GM12891 (cell line): ENCODE results near the gene HES1.
A peak's percentile ranks its signal among the peaks of the same experiment; 100 is the strongest.
"Not testable (repeated sequence)": the region's sequence is repeated elsewhere in the genome, so short reads cannot be mapped to it uniquely, and the experiment has no call there.

Experiments used
- DNase-seq: peaks from one replicate; pipeline ENCODE4 v3.0.0; 2011; ENCODE audit warnings: low spot score; ENCODE audit not compliant: insufficient read length
- FAIRE-seq: peaks from 2 replicates; lab custom pipeline; 2011; peaks lifted over from hg19 to GRCh38; lab: Jason Lieb, UNC
- PAX5 ChIP-seq: IDR thresholded peaks from 2 replicates; pipeline ENCODE4 v1.6.1; 2011; ENCODE audit warnings: low read length, moderate library complexity, mild to moderate bottlenecking; ENCODE audit not compliant: insufficient read depth, severe bottlenecking
- POLR2A ChIP-seq: IDR thresholded peaks from 2 replicates; pipeline ENCODE4 v1.6.1; 2011; ENCODE audit warnings: low read depth, low read length, control low read depth
- POLR2AphosphoS5 ChIP-seq: IDR thresholded peaks from 2 replicates; pipeline ENCODE4 v1.6.1; 2011; ENCODE audit warnings: low read depth, low read length, control low read depth
- POU2F2 ChIP-seq: IDR thresholded peaks from 2 replicates; pipeline ENCODE4 v1.6.1; 2011; ENCODE audit warnings: low read depth, mild to moderate bottlenecking, control low read depth, low read length, moderate library complexity
- SPI1 ChIP-seq: IDR thresholded peaks from 2 replicates; pipeline ENCODE4 v1.6.1; 2011; ENCODE audit warnings: low read depth, low read length, control low read depth
- TAF1 ChIP-seq: IDR thresholded peaks from 2 replicates; pipeline ENCODE4 v1.6.1; 2011; ENCODE audit warnings: low read depth, low read length, control low read depth

Gene HES1

DNA sequence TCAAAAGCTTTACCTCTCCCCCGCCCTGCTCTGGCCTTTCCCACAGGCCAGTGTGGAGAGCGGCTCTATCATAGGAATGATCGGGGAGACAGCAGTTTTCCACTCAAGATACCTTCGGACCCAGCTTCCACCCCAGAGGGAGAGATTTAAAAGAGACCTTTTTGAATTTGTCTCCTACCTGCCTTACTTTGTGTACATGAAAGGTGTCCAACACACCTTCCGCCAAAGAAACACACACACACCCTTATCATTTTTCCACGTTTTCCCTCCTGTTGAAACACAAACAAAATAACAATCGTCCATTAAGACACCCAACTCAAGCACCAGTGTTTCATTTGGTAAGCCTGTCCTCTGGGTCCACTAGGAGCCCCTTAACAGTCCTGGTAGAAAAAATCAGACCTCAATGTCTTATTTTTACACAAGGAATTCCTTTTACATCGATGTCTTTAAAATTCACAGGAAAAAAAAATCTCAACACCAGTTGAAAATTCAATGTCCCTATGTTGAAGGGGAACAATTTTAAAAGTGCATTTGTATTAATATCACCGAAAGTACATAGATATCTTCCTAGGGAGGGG lies 4.0 kb downstream of the HES1 start:
- FAIRE-seq (no peak), DNase-seq (no peak)
- TF ChIP-seq POU2F2 (no peak), SPI1 (no peak), POLR2A (no peak), TAF1 (no peak), POLR2AphosphoS5 (no peak), PAX5 (no peak)

DNA sequence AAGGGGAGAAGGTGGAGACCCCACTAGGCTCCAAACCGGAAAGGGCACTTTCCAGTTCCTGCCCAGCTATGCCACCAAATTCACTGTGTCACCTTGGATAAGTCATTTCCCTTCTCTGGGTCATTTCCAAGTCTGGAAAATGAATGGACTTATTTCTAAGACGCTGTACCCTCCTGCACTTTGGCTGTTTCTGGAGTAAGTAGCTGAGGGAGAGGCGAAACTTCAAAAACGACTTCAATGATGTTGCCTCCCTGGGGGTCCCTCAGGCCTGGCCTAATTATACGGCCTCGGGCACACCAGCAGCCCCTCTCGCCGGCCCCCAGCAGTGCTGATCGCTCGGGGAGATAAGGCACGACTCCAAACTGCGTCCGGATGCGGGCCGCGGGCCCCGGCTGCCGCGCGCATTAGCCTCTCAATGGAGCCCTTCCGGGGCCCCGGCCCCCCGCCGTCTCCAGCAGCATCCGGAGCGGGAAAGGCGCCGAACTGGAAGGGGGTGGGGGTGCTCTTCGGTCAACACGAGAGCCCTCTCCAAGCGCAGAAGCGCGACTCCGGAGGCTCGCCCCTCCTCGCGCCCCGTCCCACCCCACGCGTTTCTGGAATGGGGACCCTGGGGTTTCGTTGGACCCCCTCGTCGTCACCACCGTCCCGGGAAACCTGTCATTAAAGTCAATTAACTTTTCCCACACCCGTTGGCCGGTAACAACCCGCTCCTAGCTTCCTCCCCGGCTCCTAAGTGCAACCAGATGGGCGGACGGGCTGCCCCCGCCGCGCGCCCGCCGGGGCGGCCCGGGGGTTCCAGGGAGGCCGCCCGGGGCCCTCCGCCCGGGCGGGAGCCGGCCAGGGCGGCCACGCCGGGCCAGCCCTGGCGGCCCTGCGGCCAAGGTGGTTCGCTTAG lies 4.8 kb downstream of the HES1 start:
- no peak; the same call in 1 of the 2 replicates for TF ChIP-seq POLR2A
- no peak; the same call in 1 of the 2 replicates for TF ChIP-seq POLR2AphosphoS5
- TF ChIP-seq SPI1 = no peak
- TF ChIP-seq POU2F2 = no peak
- no peak for TF ChIP-seq TAF1
- no peak for TF ChIP-seq PAX5
- FAIRE-seq = peak; percentile 56
- DNase-seq = no peak

DNA sequence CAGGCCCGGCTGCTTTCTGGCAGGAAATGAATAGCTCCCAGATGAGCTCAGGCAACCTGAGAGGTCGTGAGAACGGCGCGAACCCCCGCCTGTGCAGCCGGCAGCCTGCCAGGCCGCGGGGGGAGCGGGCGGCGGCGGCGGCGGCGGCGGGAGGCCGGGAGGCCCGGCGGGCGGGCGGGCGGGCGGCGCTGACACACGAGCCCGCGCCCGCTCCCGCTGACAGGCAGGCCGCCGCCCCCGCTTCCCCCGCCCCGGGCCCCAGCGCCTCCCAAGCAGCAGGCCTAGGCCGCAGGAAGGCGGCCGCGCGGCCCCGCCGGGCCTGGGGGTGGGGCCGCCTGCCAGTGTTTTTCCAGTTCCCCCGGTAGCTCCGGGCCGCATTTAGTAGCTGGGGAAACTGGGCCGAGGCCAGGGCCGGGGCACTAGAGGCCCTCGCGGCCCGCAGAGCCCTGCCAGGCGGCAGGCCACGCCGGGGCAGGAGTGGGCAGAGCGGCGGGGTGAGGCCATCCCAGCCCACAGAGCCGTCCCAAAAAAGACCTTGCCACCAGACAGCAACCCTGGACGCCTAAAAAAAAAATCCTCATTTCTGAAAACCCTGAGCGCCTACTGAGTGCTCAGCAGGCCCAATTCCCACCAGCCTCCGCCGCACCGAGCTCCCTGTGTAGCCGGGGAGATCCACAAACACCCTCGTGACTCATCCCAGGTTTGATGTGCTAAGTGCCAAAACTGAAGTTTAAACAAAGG lies 5.6 kb downstream of the HES1 start:
- 0 out of 2 replicates have a peak, but pooled peaks have one; percentile 24 for TF ChIP-seq TAF1
- TF ChIP-seq PAX5 = no peak
- DNase-seq = peak; percentile 74
- peak; percentile 35 for FAIRE-seq

DNA sequence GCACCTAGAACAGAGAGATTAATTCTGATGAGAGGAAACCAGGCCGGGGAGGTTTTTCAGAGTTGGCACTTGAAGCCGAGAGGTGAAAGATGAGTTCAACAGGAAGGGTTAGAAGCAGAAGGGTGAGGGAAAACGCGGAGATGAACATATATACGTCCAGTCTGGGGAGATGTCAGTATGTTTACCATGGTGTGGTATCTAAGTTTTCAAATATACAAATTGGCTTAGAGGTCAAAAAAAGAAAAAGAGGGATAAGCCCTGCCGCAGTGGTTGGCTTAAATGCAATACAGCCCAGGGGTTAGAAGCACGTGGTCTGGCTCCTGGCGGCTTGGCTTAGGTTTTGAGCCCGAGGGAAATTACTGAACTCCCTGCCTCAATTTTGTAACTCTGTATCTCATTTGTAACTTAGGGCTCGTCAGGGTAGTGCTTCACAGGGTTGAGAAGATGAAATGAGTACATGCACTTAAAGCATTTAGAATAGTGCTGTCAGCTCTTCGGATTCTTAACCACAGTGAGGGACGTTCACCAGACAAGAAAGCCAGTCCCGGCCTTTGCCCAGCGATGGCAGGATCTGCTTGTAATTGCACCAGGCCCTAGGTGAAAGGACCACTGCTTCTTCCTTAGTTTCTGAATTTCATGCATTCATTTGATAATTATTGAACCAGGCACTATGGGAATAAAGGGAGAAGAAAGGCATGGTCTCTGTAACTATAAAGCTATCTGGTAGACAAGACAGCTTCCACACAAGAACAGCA lies 6.4 kb downstream of the HES1 start:
- DNase-seq = no peak
- no peak for TF ChIP-seq PAX5

DNA sequence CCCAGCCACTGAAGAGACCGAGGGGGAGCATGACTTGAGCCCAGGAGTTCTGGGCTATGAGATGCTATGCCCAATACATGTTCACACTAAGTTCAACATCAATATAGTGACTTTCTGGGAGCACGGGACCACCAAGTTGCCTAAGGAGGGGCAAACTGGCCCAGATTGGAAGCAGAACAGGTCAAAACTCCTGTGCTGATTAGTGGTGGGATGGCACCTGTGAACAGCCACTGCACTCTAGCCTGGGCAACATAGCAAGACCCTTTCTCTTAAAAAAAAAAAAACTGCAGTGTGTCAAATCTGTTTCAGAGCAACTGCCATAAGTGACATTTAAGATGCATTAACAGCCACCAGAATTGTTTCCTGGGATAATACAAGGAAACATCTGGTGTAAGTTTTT lies 9.8 kb downstream of the HES1 start:
- DNase-seq = no peak
- TF ChIP-seq SPI1 (no peak), TAF1 (no peak), POLR2A (no peak), POLR2AphosphoS5 (no peak), POU2F2 (no peak), PAX5 (no peak)
- no peak for FAIRE-seq

More for the DNA sequence above, 6.4 kb downstream of the HES1 start:
- FAIRE-seq = no peak

DNA sequence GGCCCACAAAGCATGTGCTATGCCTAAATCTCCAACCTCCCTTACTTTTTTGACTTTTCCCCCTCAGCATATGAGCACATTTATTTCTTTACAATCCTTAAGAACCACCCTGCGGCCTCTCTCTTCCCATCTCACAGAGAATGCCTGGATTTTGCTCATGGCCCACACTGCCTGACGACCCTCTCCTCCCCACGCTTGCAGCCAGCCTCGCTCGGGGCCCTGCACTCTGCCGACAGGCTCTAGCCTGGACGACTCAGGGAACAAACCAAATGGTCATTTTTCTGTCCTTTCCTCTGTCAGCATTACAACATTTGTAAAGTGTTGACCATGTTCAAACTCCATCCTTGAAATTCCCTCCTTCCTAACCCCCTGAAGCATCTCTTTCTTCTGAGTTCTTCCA lies 11.7 kb downstream of the HES1 start:
- DNase-seq (no peak), FAIRE-seq (no peak)
- TF ChIP-seq TAF1 (no peak), SPI1 (no peak), PAX5 (no peak), POU2F2 (no peak), POLR2A (no peak), POLR2AphosphoS5 (no peak)

DNA sequence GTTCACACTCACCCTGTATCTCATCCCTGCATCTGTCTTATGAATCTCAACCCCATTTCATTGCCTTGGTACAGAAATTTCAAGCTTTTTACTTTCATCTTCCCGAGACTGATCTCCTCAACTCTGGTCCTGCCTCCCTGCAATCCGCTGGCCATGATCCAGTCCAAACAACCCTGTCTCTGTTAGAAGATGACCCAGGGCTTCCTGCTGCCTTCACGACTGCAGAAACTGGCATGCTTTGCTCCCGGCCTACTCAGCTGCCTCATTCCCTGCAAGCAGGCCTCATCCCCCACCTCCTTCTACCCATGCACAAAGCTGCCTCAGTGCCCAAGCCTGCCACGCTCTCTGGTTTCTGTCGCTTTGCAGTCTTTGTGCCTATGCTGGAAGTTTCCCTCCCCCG lies 12.4 kb downstream of the HES1 start:
- FAIRE-seq (no peak), DNase-seq (no peak)
- TF ChIP-seq POU2F2 = no peak
- TF ChIP-seq POLR2A = no peak
- no peak for TF ChIP-seq TAF1
- no peak for TF ChIP-seq SPI1
- no peak for TF ChIP-seq PAX5
- TF ChIP-seq POLR2AphosphoS5 = no peak

DNA sequence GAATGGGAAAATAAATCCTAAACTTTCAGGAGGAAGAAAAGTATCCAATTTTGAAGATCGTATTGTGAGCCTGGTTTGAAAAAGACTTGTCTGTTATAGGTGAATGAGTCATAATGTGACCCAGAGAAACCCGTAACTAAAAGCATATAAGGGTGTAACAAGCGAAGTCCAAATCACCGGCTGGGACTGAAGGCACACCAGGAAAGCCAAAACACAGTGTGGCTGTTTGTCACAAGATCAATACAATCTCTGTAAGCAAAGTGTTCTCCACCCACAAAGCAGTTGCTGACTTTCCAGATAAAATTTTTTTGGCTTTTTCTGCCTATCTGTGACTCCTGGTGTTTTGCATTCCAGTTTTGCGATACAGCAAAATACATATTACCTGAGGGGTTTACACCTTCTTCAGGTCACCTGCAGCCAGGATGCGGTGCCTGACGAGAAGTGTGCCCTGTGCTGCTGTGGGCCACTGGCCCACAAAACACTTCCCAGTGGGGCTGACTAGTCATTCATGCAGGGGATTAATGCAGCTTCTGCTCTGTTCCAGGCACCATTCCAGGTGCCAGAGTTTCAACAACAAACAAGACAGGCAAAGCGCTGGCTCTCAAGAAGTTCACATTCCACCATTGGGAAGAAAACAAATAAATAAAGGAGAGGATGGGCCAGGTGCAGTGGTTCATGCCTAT lies 14.4 kb downstream of the HES1 start:
- DNase-seq (no peak), FAIRE-seq (no peak)
- TF ChIP-seq PAX5 (no peak), POU2F2 (no peak), POLR2AphosphoS5 (no peak), TAF1 (no peak), POLR2A (no peak), SPI1 (no peak)

DNA sequence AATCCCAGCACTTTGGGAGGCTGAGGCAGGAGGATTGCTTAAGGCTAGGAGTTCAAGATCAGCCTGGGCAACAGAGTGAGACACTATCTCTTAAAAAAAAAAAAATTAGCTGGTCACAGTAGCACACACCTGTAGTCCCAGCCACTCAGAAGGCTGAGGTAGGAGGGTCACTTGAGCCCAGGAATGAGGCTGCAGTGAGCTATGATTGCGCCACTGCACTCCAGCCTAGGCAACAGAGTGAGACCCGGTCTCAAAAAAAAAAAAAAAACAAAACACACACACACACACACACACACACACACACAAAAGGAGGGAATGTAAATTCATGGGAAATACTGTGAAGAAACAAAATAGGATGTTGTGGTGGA lies 15.0 kb downstream of the HES1 start:
- not testable (repeated sequence) for DNase-seq, FAIRE-seq
